Stimulated activated CD4-positive, alpha-beta T cell treated with anti-CD3 and anti-CD28 coated beads, Interleukin-2, amount 100 ng/mL, for 4 hours (primary cell): Measurements from ENCODE around the gene CCDC157.
"Not testable (repeated sequence)": the region's sequence is repeated elsewhere in the genome, so short reads cannot be mapped to it uniquely, and the experiment has no call there.

ENCODE experiments used
- DNase-seq: peaks from one replicate; pipeline ENCODE4 v3.0.0-alpha.2; 2020; ENCODE audit warnings: low read depth

The CCDC157 gene

DNA sequence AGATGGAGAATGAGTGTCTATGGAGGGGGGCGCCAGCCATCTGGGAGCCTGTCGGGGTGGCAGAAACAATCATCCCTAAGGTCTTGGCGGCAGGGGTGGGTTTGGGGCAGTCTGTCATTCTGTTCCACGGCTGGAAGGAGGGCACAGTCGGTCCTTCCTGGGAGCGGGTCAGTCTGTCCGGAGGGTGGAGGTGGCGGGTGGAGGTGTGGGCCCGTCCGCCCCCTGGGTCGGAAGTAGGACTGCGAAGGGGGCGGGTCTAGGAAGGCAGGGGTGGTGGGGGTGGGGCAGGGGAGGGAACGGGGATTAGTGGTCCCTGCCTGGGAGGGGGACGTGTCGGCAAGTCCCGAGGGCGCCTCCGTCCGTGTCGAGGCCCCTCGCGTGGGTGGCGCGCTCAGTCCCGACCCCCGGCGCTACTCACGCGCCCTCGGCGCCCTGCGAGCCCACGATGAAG lies 30.5 kb upstream of the CCDC157 start:
- no peak for DNase-seq

DNA sequence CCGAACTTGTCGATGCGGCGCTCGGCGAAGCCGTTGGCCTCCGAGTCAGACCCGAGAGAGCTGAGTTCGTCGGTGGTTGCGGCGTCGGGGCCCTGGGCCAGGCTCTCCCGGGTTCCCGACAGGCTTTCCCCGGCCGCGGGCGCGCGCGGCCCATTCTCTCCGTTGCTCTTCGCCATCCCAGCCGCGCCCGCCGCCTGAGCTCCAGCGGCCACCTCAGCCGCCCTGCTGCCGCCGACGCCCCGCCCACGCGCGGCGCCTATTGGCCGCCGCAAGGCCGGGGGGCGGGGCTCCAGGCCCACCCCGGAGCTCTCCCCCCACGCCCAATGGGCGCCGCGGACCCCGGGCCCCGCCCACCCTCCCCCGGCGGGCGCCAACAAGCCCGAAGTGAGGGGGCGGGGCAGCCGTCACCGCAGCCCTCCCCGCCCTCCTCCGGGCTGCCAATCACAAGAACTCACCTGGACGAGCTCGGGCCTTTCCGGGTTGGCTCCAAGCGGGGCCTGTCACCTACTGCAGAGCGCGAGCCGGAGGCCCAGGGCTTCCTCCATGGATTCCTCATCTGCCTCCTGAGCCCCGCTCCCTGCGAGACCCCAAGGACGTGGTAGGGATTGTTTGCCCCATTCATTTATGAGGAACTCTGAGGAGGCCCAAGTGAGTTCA lies 30.0 kb upstream of the CCDC157 start, which contains the start of gene TBC1D10A:
Gene TBC1D10A (minus strand): TSS at position 236 of the 657 bp plus-strand sequence. CDS start 60 bp downstream, at position 176.
- peak; percentile 93 for DNase-seq

DNA sequence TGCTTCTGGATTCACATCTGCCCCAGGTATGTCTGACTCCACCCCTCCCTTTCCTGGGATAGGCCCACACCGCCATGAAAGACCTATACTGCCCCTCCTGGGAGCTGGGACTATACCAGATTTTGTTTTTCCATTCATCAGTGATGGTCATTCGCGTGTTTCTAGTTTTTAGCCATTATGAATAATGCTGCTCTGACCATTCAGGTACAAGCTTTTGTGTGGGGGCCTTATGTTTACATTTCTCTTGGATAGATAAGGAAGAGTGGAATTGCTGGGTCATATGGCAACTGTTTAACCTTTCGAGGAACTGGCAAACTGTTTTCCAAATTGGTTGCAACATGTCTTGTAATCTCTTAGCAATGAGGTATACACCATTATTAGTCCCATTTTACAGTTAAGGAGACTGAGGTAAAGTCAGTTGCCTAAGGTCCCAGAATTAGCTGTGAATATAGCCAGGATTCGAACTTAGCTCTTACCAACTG lies 28.9 kb upstream of the CCDC157 start:
- no peak for DNase-seq

DNA sequence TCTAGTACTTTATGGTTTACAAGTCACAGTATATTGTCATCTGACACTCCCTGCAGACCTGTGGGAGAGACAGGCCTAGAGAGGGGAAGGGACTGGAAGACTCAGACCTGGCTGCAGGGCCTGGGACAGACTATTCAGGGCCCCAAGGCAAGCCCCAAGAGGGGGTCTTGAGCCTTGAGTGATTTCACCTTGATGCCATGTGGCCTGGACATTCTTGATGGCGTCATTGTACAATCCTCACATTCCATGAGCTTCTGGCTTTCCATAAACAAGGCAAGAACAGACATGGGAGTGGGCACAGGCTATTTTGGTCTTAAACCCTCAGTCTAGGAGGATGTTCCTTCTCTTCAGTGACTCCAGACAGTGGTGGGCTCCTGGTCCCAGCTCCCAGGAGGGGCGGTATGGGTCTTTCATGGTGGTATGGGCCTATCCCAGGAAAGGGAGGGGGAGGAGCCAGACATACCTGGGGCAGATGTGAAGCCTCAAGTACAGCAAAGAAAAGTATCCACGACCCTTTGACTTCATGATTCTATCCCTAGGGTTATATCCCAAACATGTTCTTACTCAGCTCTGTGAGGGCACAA lies 28.2 kb upstream of the CCDC157 start:
- no peak for DNase-seq

DNA sequence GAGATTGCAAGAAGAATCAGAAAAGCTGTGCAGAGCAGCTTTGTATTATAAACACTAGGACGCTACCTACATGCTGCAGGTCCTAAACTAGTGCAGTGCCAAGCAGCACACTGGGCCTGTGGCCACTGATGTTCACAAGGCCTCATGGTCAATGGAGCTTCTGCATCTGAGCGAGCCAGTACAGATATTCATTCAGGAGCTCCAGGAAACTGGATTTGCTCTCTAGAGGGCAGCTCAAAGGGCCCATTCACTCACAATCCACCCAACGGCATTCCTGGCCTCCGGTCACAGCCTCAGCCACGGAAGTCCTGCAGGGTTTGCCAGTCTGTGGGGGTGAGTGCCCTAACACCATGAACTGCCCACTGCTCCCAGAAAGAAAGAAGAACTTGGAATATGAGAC lies 24.3 kb upstream of the CCDC157 start:
- no peak for DNase-seq

DNA sequence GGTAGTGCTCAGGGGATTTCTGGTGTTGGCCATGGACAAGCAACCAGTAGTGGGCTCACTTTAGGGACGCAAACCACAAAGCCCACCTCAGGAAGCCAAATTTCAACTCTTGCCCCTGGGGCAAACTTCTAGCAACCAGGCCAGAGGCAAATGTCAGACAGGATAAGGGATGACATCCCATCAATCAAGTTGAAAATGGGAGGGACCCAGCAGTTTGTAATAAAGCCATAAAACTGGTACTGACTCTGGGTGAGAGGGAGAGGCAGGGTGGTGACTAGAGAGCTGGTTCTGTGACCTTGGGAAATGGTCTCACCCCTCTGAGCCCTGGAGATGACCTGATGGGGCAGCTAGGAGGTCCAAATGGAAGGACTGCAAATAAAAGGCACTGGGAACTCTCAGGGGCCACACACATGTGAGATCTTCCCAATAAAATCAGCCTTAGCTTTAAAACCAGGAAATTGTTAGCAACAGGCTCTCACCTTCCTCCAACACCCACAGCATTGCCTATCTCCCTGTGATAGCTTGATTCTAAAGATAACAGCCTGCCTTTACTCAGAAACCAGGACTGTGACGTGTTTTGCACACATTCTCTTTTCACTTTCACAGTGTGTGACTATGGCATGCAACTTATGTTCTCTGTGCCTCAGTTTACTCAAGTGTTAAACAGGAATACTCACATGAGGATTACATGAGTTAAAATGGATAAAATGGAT lies 23.7 kb upstream of the CCDC157 start:
- no peak for DNase-seq

DNA sequence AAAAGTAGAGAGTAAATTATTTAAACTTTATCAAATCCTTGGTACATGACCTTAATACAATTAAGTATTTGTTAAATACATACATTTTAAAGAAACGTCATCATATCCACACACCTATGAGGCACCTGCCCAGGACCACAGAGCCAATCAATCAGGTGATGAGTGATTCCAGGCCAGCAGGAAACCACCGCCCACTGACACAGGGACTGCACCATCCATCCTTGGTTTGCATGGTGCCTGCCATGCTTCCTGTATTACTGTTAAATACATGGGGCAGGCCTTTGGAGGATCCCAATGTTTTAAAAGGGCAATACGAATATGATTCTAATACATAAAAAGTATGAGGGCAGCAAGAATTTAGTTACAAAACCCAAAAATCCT lies 23.1 kb upstream of the CCDC157 start:
- no peak for DNase-seq

DNA sequence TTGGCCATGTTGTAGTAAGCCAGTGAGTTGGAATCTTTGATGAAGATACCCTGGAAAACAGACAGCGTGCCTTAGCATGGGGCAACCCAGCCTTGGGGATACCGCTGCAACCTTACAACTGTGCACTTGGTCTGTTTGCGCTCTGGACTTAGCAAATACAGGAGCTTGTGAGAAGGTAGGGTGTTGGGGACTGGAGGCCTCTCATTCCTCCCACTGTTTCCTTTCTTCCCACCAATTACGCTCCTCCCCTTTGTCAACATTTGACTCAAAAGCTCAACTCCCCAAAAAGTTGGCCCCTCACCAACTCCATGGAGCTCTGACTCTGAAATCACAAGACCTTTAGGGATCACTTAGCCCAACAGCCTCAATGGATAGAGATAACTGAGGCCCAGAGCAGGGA lies 22.2 kb upstream of the CCDC157 start:
- DNase-seq: no peak

DNA sequence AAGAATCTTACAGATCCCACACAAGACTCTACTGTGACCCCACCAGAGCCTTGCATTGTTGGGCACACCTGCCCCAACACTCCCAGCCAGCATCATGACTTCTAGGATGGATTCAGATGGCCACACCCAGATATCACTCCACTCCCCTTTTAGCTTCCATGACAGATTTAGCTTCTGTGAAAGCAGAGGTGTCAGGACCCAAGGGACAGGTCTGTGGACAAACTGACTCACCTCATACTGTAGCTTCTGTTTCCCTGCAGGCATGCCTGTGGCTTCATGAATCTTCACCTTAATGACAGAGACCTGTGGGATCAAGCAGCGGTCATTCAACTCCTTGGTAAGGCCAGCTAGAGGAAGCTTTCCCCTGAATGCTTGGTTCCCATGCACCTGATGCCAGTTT lies 21.6 kb upstream of the CCDC157 start:
- no peak for DNase-seq

DNA sequence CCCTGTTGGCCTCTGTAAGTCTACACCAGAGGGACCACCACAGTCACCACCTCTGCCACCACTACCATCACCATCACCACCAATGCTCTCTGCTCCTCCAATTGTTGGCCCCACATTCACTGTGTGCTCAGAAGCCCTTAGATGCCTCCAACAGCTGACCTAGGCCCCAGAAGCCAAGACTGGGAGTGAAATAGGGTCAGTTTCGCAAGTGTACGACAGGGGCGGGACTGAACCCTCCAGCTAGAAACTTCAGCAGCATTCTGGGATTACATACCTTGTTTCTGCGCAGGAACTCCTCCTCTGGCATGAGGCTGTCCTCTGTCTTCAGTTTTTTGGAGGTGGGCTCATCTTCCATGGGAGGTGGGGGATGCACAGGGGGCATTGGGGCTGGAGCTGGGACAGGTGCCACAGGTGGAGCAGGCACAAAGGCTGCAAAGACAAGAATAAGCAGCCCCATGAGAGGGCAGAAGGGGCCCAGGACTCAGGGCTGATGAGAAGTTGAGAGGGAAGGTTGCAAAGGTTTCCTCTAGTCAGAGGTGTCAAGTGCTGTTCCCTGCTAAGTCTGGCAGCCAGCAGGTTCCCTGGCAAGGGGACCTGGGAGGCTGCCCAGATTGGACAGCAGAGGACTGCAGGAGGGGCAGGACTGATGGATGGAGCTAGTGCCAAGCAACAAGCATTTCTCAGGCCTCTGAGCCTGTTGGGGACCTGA lies 19.9 kb upstream of the CCDC157 start:
- no peak for DNase-seq

DNA sequence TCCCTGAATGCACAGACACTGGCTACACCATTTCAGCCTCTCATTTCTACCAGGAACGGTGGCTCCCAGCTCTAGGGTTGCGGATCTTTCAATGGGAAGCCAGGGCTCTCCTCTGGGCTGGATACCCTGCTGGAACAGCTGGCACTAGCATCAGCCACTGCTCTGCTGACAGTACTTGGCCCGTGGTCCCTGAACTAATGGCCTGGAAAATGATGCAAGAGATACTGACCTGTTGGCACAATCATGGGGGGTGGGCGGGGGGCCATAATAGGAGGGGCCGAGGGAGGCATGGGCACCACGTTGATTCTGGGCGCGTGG lies 19.4 kb upstream of the CCDC157 start:
- DNase-seq: no peak

DNA sequence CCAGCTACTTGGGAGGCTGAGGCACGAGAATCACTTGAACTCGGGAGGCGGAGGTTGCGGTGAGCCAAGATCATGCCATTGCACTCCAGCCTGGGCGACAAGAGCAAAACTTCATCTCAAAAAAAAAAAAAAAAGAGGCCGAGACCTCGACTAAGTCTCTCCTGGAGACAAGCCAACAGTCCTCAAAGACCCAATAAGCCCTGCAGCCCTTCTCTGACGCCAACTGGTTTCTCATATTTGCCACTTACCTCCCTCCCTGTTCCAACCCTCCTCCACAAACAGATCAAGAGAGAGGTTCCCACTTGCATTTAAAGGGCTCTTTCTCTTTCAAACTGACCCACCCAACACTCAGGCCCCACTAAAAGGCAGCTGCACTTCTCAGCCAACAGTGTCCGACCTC lies 18.5 kb upstream of the CCDC157 start:
- not testable (repeated sequence) for DNase-seq

DNA sequence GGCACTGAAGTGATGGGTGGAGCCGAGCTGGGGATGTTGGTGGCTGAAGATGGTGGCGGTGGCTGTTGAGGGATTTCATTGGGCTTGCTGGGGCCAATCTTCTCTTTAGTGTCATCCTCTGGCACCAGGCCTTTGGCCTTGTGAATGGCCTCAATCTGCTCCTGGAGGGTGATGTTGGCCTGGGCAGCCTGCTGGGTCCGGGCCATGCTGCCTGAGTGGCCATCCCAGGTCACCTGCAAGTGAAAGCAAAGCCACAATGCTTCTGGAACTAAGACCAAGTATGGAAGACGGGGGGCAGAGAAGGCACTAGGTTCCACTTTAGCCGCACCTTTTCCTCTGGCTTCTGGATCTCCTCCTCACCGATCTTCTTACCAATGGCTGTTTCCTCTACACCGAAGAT lies 18.0 kb upstream of the CCDC157 start:
- no peak for DNase-seq

DNA sequence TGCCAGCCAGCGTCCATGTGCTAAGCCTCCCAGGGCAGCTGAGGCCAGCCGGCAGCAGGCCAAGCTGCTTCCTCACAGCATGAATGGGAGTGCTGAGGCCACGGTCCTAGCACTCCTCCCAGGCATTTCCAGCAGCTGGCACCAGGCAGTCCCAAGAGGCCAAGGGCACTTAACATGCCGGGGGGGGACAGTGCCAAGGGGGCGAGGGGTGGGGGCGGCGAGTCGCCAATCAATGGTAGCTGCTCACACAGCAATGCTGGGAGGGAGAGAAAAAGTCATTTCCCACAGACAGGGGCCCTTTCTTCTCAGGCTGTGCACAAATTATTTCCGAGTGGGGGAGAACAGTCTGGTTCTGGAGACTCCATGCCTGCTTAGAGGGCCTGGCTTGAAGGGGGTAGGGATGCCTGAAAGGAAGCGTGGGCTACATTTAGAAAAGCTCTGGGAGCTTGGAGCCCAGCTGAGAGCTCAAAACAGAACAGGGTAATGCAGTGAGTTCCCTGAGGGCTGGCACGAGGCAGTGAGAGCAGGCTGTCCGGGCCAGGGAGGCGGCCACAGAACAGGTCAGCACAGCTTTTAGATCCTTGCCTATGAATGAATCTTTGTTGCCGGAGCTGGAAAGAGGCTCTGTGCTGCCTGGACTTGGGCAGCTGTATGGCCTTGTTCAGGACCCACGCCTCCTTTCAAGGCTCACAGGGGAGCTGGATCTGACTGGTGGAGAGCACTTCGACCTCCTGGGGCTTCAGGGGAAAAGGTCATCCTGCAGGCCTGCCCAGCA lies 15.7 kb upstream of the CCDC157 start:
- no peak for DNase-seq

DNA sequence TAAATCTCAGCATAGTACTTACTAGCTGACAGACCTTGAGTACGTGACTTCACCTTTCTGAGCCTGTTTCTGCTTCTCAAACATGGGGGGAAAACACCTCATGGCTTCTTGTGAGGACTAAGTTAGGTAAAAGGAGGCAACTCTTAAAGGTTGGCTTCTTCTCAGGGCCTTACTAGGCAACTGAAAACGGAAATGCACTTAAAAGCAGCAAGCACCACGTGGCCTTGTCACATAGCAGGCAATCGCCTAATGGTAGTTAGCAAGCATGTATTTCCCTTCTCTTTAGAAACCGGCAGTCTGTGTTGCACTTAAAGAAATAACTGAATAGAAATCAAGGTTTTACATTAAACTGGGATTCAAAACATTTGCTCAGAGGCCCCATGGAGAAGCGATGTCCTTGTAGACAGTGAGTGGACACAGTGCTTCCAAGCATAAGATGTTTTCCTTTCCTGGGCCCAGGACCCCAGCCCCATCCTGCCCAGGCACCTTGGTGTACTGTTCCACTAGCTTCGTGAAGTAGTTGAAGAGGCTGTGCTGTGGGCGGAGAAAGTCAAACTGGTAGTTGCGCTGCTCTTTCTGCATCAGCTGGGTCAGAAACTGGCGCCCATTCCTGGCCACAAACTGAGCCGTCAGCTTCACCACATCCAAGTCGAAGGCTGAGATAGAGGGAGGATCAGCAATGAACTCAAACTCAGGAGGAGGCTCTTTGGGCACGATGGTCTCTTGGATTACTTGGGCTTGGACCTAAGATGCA lies 12.2 kb upstream of the CCDC157 start:
- no peak for DNase-seq

DNA sequence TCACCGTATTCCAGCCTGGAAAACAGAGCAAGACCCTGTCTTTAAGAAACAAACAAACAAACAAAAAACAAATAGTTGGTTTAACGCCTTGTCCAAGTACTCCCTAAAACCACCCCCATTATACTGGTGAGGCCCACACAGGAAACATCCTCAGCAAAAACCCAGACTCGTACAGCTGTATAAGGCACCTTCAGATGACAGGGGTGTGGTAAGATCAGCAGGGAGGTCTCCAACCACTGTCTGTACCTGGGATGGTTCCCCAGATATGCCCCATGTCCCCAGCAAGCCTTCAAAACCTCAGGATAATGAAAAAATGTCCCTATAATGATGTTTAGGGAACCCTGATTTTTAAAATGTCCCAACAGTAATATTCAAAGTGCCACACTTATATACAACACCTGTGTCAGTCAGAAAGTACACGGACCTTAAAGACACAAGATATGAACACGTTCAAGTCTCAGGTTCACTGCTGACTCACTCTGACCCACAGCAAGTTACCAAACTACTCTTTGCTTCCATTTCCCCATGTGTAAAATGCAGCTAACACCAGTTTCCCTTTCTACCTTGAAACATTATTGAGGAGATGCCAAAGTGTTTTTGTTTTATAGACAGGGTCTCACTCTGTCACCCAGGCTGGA lies 9.4 kb upstream of the CCDC157 start:
- DNase-seq: no peak

DNA sequence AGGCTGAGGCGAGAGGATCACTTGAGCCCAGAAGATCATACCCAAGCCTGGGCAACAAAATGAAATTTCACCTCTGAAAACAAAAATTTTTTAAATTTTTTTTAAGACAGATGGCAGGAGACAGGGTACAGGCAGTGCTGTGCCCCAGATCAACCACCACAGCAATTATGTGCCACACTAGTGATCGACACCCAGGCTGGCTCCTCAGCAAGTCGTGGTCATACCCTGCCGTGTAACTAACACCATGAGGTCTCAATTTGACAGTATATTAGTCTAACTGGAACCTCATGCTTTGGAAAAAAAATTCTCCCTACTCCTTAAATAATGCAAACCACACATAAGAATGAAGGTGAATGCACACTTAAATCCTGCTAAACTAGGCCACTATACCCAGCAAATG lies 8.4 kb upstream of the CCDC157 start:
- no peak for DNase-seq

DNA sequence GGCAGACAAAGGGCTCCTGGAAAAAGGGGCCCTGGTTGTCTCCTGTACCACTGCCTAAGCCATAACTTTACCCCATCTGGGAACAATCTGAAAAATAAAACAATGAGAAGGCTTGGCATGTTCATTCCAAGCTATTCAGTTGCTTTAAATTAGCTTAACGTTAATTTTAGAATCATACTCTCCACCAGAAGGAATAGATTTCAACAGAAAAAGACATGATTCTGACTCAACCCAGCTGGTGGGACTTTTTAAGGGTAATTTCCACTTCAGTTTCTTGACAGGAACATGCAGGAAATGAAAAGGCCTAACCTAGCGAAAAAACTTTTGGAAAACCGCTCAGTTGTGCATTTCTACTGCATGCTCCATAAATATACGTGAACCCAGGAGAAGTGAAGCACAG lies 8.0 kb upstream of the CCDC157 start:
- DNase-seq: no peak

DNA sequence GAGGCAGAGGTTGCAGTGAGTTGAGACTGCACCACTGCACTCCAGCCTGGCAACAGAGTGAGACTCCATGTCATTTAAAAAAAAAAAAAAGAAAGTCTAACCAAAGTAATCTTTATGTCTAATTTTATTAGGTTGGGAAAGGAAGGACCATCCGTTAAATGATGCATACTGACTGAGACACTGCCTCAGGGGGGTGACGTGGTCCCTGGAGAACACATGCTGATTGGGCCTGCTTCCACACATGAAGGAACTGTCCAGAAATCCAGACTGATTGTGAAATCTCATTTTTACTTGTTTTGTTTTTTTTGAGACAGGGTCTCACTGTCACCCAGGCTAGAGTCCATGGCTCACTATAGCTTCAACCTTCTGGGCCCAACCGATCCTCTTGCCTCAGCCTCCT lies 5.6 kb upstream of the CCDC157 start:
- DNase-seq: no peak

DNA sequence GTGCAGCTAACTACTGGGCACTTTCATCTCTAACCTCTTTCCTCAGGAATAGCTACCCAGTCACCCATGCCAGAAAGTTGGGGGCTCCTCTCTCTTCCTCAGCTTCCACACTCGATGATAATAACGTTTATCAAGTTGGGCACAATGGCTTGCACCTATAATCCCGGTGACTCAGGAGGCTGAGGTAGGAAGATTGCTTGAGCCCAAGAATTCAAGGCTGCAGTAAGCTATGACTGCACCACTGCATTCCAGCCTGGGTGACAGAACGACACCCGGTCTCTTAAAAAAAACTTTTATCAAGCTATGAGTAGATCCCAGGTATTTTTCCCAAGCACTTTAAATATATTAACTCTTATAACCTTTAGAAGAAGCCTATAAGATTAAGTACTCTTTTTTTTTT lies 2.2 kb upstream of the CCDC157 start:
- no peak for DNase-seq

DNA sequence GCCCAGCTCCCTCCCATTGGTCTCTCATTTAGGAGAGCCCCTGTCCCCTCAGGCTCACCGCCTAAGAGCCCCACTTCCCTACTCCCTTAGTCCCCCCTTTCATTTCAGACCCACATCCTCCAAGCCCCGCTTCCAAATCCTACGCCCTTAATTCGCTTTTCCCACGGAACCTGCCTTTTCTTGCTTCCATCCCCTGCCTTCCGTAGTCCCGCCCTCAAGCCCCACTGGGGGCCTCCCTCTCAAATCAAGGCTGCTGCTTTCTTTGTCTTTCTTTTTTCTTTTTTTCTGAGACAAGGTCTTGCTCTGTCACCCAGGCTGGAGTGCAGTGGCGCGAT lies 396 bp downstream of the CCDC157 start:
- no peak for DNase-seq
